Panc1 (cell line): ENCODE measurements around the gene SLC66A1.

Experiments used
- CTCF ChIP-seq: fragments of 450-650 bp; IDR thresholded peaks from 2 replicates; pipeline ENCODE4 v1.5.1; 2017; ENCODE audit warnings: mild to moderate bottlenecking
- POLR2AphosphoS5 ChIP-seq: IDR thresholded peaks from 2 replicates; pipeline ENCODE4 v1.6.1; 2012; ENCODE audit warnings: mild to moderate bottlenecking, low read depth, low read length, moderate library complexity
- SIN3A ChIP-seq: IDR thresholded peaks from 2 replicates; pipeline ENCODE4 v1.6.1; 2012; ENCODE audit warnings: low read depth, mild to moderate bottlenecking, low read length, moderate library complexity, borderline replicate concordance; ENCODE audit not compliant: insufficient read depth

DNA sequence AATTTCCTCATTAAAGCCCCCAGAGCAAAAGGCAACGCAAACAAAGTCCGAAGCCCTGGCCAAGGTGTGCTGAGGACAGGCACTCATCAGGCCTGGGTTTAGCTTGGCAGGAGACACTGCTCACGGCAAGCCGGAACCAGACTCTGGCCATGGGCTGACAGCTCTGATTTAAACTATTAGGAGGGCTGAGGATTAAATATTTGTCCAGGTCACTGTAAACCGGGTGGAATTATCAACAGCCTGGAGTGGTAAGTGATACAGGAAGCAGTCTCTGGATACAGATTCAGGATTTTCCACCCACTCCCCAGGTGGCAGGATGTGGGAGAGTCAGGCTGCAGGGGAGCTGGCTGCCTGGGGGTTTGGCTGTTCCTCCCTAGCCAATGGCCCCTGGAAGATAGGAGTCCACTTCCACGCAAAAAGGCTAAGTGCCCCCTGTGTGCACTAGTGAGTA, 42.4 kb downstream of the SLC66A1 start:
- TF ChIP-seq CTCF = no peak
- TF ChIP-seq POLR2AphosphoS5 = no peak
- TF ChIP-seq SIN3A = no peak
